H1 (cell line): ENCODE measurements around the gene CAVIN2. TPM values are rescaled to one million over a fixed set of nuclear protein-coding genes. Genes with fewer than 3 reads are reported as not detected.

Experiments used
- CEBPB ChIP-seq: IDR thresholded peaks from 2 replicates; pipeline ENCODE4 v1.6.1; 2012; ENCODE audit warnings: low read depth, low read length
- SP2 ChIP-seq: IDR thresholded peaks from 2 replicates; pipeline ENCODE4 v1.6.1; 2012; ENCODE audit warnings: mild to moderate bottlenecking, low read length, inconsistent platforms
- SRF ChIP-seq: IDR thresholded peaks from 2 replicates; pipeline ENCODE4 v1.6.1; 2011; ENCODE audit warnings: mild to moderate bottlenecking, low read depth, low read length, moderate library complexity
- polyA plus RNA-seq, 7 experiments: library from polyadenylated mRNA; depleted of rRNA in 3 of 7; stranded (reverse) in 5 of 7; unstranded in 2 of 7; fragments of >200 nt in 5 of 7; fragments of 200-250 nt in 2 of 7; gene quantifications; 1 replicate in 5 of 7; 2 replicates in 1 of 7; 4 replicates in 1 of 7; pipeline versions ENCODE4 v1.2.1 to v1.2.3, GENCODE V29; 2011 to 2013; ENCODE audit warnings: missing spikeins in 2 of 7, mixed read lengths in 2 of 7
- total RNA-seq: library from RNA; stranded (reverse); fragmentation: NEBNext Ultra II Directional; extraction: Animal tissue kit (Norgen Biotek cat#: 25700); gene quantifications from 2 replicates; pipeline ENCODE4 v1.2.1, GENCODE V29; 2021
- TF ChIP-seq, protein P1 (sequence below): fragments of 300-600 bp; sonication (generic); IDR thresholded peaks from 2 replicates; pipeline ENCODE4 v1.7.1; 2012; ENCODE audit warnings: low read length, moderate library complexity, mild to moderate bottlenecking, inconsistent platforms; ENCODE audit not compliant: insufficient replicate concordance
- TF ChIP-seq, protein P2 (sequence below): IDR thresholded peaks from 2 replicates; pipeline ENCODE4 v1.6.1; 2012; ENCODE audit warnings: inconsistent platforms

The CAVIN2 gene
- total and polyA plus RNA-seq, 2 of the 8 experiments (the other 6 are each of a cell fraction or from before 2014, with no cell fraction given) = 0.03 TPM; not detected in 1

DNA sequence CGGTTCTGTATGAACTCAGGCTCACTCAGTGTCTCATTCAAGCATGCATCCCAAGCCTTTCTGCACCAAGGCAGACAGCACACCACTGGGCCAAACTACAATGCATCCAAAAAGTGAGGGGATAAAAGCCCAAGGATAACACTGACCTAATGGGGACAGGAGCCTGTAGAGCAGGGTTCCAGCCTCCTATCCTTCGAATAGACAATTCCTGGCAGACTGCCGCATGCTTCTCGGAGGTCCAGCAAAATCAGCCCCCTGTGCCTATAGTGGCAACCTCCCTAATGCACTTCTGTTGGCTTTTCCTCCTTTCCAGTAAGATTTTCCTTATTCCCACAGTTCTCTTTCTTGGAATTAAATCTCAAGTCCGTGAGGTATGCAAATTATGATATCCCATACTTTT lies 44.8 kb upstream of the CAVIN2 start (continued):
- TF ChIP-seq, protein P1, sequence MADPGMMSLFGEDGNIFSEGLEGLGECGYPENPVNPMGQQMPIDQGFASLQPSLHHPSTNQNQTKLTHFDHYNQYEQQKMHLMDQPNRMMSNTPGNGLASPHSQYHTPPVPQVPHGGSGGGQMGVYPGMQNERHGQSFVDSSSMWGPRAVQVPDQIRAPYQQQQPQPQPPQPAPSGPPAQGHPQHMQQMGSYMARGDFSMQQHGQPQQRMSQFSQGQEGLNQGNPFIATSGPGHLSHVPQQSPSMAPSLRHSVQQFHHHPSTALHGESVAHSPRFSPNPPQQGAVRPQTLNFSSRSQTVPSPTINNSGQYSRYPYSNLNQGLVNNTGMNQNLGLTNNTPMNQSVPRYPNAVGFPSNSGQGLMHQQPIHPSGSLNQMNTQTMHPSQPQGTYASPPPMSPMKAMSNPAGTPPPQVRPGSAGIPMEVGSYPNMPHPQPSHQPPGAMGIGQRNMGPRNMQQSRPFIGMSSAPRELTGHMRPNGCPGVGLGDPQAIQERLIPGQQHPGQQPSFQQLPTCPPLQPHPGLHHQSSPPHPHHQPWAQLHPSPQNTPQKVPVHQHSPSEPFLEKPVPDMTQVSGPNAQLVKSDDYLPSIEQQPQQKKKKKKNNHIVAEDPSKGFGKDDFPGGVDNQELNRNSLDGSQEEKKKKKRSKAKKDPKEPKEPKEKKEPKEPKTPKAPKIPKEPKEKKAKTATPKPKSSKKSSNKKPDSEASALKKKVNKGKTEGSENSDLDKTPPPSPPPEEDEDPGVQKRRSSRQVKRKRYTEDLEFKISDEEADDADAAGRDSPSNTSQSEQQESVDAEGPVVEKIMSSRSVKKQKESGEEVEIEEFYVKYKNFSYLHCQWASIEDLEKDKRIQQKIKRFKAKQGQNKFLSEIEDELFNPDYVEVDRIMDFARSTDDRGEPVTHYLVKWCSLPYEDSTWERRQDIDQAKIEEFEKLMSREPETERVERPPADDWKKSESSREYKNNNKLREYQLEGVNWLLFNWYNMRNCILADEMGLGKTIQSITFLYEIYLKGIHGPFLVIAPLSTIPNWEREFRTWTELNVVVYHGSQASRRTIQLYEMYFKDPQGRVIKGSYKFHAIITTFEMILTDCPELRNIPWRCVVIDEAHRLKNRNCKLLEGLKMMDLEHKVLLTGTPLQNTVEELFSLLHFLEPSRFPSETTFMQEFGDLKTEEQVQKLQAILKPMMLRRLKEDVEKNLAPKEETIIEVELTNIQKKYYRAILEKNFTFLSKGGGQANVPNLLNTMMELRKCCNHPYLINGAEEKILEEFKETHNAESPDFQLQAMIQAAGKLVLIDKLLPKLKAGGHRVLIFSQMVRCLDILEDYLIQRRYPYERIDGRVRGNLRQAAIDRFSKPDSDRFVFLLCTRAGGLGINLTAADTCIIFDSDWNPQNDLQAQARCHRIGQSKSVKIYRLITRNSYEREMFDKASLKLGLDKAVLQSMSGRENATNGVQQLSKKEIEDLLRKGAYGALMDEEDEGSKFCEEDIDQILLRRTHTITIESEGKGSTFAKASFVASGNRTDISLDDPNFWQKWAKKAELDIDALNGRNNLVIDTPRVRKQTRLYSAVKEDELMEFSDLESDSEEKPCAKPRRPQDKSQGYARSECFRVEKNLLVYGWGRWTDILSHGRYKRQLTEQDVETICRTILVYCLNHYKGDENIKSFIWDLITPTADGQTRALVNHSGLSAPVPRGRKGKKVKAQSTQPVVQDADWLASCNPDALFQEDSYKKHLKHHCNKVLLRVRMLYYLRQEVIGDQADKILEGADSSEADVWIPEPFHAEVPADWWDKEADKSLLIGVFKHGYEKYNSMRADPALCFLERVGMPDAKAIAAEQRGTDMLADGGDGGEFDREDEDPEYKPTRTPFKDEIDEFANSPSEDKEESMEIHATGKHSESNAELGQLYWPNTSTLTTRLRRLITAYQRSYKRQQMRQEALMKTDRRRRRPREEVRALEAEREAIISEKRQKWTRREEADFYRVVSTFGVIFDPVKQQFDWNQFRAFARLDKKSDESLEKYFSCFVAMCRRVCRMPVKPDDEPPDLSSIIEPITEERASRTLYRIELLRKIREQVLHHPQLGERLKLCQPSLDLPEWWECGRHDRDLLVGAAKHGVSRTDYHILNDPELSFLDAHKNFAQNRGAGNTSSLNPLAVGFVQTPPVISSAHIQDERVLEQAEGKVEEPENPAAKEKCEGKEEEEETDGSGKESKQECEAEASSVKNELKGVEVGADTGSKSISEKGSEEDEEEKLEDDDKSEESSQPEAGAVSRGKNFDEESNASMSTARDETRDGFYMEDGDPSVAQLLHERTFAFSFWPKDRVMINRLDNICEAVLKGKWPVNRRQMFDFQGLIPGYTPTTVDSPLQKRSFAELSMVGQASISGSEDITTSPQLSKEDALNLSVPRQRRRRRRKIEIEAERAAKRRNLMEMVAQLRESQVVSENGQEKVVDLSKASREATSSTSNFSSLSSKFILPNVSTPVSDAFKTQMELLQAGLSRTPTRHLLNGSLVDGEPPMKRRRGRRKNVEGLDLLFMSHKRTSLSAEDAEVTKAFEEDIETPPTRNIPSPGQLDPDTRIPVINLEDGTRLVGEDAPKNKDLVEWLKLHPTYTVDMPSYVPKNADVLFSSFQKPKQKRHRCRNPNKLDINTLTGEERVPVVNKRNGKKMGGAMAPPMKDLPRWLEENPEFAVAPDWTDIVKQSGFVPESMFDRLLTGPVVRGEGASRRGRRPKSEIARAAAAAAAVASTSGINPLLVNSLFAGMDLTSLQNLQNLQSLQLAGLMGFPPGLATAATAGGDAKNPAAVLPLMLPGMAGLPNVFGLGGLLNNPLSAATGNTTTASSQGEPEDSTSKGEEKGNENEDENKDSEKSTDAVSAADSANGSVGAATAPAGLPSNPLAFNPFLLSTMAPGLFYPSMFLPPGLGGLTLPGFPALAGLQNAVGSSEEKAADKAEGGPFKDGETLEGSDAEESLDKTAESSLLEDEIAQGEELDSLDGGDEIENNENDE = no peak
- TF ChIP-seq CEBPB = no peak
- TF ChIP-seq, protein P2, sequence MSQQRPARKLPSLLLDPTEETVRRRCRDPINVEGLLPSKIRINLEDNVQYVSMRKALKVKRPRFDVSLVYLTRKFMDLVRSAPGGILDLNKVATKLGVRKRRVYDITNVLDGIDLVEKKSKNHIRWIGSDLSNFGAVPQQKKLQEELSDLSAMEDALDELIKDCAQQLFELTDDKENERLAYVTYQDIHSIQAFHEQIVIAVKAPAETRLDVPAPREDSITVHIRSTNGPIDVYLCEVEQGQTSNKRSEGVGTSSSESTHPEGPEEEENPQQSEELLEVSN = no peak
- no peak for TF ChIP-seq SRF
- TF ChIP-seq SP2 = no peak
